ENCODE results near the gene ZNF846.

DNA sequence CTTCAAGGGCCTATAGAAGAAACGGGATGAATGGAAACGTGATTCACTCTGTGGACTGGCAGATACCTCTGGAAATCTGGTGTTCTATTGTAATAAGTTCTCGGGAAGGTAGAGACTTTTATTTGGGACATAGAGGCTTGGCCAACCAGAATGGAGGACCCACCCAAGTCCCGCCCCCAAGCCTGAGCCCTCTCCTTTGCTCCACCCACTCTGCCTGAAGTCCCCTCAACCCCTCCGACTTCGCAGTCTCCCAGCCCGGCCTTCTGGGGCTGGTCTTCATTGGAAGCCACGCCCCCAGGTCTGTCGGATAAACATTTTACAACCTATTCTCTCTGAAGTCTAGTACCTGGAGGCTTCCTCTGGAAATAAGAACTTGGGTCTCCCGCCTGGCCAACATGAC, 33.4 kb upstream of the ZNF846 start:
- TF ChIP-seq, protein P1, sequence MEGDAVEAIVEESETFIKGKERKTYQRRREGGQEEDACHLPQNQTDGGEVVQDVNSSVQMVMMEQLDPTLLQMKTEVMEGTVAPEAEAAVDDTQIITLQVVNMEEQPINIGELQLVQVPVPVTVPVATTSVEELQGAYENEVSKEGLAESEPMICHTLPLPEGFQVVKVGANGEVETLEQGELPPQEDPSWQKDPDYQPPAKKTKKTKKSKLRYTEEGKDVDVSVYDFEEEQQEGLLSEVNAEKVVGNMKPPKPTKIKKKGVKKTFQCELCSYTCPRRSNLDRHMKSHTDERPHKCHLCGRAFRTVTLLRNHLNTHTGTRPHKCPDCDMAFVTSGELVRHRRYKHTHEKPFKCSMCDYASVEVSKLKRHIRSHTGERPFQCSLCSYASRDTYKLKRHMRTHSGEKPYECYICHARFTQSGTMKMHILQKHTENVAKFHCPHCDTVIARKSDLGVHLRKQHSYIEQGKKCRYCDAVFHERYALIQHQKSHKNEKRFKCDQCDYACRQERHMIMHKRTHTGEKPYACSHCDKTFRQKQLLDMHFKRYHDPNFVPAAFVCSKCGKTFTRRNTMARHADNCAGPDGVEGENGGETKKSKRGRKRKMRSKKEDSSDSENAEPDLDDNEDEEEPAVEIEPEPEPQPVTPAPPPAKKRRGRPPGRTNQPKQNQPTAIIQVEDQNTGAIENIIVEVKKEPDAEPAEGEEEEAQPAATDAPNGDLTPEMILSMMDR (IDR thresholded peaks at IDR 0.05; ENCODE audit: low read length) = no peak
- no peak for TF ChIP-seq EZH2 (optimal IDR thresholded peaks at IDR 0.05; ENCODE audit: low read depth, low read length)

Data from MM.1S (cell line).